OCI-LY1 (cell line): ENCODE results near the gene HPCAL4.

Source experiments
- H2AFZ ChIP-seq: fragments of 200-600 bp; sonication (generic), shearing (Covaris generic); 2 replicates; pipeline ENCODE4 v1.6.0; 2014; ENCODE audit warnings: antibody characterized with exemption, mild to moderate bottlenecking, low read length
- H3F3A ChIP-seq: fragments of 200-600 bp; sonication (generic), shearing (Covaris generic); 2 replicates; pipeline ENCODE4 v1.6.0; 2014; ENCODE audit warnings: mild to moderate bottlenecking, antibody characterized with exemption, low read length, moderate library complexity; ENCODE audit not compliant: insufficient read depth
- H3K27ac ChIP-seq: fragments of 200-600 bp; sonication (generic); 2 replicates; pipeline ENCODE4 v1.5.1; 2014; ENCODE audit warnings: low read length, mixed run types, mild to moderate bottlenecking, low read depth; ENCODE audit not compliant: poor library complexity, severe bottlenecking
- H3K27me3 ChIP-seq: fragments of 200-600 bp; sonication (generic); 2 replicates; pipeline ENCODE4 v1.6.0; 2014; ENCODE audit warnings: antibody characterized with exemption, mild to moderate bottlenecking, low read length, moderate library complexity; ENCODE audit not compliant: insufficient read depth
- H3K36me3 ChIP-seq: fragments of 200-600 bp; sonication (generic); 2 replicates; pipeline ENCODE4 v1.6.1; 2014; ENCODE audit warnings: mild to moderate bottlenecking, antibody characterized with exemption, low read length, moderate library complexity, mixed read lengths; ENCODE audit not compliant: insufficient read depth
- H3K4me1 ChIP-seq: fragments of 200-600 bp; sonication (generic); 2 replicates; pipeline ENCODE4 v1.5.1; 2014; ENCODE audit warnings: mild to moderate bottlenecking, low read length, moderate library complexity; ENCODE audit not compliant: insufficient read depth, severe bottlenecking
- H3K4me2 ChIP-seq: fragments of 200-600 bp; sonication (generic), shearing (Covaris generic); 2 replicates; pipeline ENCODE4 v1.6.1; 2014; ENCODE audit warnings: low read length
- H3K4me3 ChIP-seq: fragments of 200-600 bp; sonication (generic); 2 replicates; pipeline ENCODE4 v1.5.1; 2014; ENCODE audit warnings: low read length, low read depth, mild to moderate bottlenecking, mixed read lengths; ENCODE audit not compliant: poor library complexity, severe bottlenecking
- H3K79me2 ChIP-seq: fragments of 200-600 bp; shearing (Covaris generic); 2 replicates; pipeline ENCODE4 v1.6.1; 2016; ENCODE audit warnings: mixed run types, low read length, mixed read lengths; ENCODE audit not compliant: insufficient read depth
- H3K9ac ChIP-seq: fragments of 200-600 bp; sonication (generic), shearing (Covaris generic); 2 replicates; pipeline ENCODE4 v1.6.1; 2014; ENCODE audit warnings: mild to moderate bottlenecking, low read length, mixed read lengths
- H3K9me2 ChIP-seq: fragments of 200-600 bp; sonication (generic), shearing (Covaris generic); 2 replicates; pipeline ENCODE4 v1.6.1; 2014; ENCODE audit warnings: low read depth, mild to moderate bottlenecking, low read length, mixed read lengths
- H3K9me3 ChIP-seq: fragments of 200-600 bp; shearing (Covaris generic); 2 replicates; pipeline ENCODE4 v1.6.1; 2014; ENCODE audit warnings: low read length, mixed read lengths
- H4K20me1 ChIP-seq: fragments of 200-600 bp; sonication (generic), shearing (Covaris generic); 2 replicates; pipeline ENCODE4 v1.6.0; 2016; ENCODE audit warnings: mild to moderate bottlenecking, low read length; ENCODE audit not compliant: insufficient read depth
- EZH2 ChIP-seq: fragments of 200-600 bp; sonication (generic), shearing (Covaris generic); IDR thresholded peaks from 2 replicates; pipeline ENCODE4 v1.8.0; 2017; ENCODE audit warnings: borderline replicate concordance, mixed run types, mild to moderate bottlenecking, antibody characterized with exemption, low read length, moderate library complexity, mixed read lengths
- TF ChIP-seq, protein P1 (sequence below): fragments of 200-600 bp; sonication (generic), shearing (Covaris generic); IDR thresholded peaks from 2 replicates; pipeline ENCODE4 v1.5.1; 2017; ENCODE audit warnings: mild to moderate bottlenecking, antibody characterized with exemption, low read length, moderate library complexity, mixed read lengths

The HPCAL4 gene

DNA sequence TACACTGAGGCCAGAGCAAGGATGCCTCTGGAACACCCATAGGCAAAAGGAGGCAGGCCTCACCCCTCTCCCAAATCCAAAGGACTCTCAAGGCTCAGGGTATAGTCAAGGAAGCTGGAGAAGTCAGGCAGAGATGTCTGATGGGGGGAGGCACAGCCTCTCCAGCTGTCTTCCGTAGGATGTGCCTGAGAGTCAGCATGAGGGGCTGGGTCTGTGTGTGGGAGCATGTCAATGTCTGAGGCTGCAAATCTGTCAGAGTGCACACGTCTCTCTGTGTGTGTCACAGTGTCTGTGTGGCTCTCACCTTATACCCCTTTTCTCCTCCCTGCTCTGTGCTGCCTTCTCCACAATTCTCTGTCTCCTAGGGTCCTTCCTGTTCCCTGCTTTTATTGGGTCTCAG lies 4.0 kb downstream of the HPCAL4 start:
- Histone ChIP-seq H3K9ac (no peak overlapping the region), H3K9me3 (no peaks in the 10 kb centered on the region), H3K4me3 (no peak overlapping the region), H3K36me3 (no peaks in the 10 kb centered on the region), H3K4me2 (no peak overlapping the region), H3K79me2 (no peaks in the 10 kb centered on the region), H3K27ac (no peak overlapping the region), H4K20me1 (no peaks in the 10 kb centered on the region), H3K27me3 (no peaks in the 10 kb centered on the region), H2AFZ (no peak overlapping the region), H3K4me1 (peaks cover 5% of the 10 kb centered on the region), H3F3A (no peaks in the 10 kb centered on the region), H3K9me2 (no peaks in the 10 kb centered on the region)
- TF ChIP-seq, protein P1, sequence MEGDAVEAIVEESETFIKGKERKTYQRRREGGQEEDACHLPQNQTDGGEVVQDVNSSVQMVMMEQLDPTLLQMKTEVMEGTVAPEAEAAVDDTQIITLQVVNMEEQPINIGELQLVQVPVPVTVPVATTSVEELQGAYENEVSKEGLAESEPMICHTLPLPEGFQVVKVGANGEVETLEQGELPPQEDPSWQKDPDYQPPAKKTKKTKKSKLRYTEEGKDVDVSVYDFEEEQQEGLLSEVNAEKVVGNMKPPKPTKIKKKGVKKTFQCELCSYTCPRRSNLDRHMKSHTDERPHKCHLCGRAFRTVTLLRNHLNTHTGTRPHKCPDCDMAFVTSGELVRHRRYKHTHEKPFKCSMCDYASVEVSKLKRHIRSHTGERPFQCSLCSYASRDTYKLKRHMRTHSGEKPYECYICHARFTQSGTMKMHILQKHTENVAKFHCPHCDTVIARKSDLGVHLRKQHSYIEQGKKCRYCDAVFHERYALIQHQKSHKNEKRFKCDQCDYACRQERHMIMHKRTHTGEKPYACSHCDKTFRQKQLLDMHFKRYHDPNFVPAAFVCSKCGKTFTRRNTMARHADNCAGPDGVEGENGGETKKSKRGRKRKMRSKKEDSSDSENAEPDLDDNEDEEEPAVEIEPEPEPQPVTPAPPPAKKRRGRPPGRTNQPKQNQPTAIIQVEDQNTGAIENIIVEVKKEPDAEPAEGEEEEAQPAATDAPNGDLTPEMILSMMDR, result no peak
- TF ChIP-seq EZH2, result no peak

GRCh38 chr1:39685071-39685470 lies 6.2 kb downstream of the HPCAL4 start:
- no peaks in the 10 kb centered on the region for H3K27me3 ChIP-seq
- H3K9ac ChIP-seq, result no peak overlapping the region

GRCh38 chr1:39684313-39684664 lies 6.9 kb downstream of the HPCAL4 start:
- H3K4me1 ChIP-seq, result no peaks in the 10 kb centered on the region
- no peak overlapping the region for H2AFZ ChIP-seq
- H3K79me2 ChIP-seq, result no peaks in the 10 kb centered on the region
- no peak overlapping the region for H3K4me3 ChIP-seq
- H3K9me3 ChIP-seq, result no peaks in the 10 kb centered on the region
- TF ChIP-seq, protein P1, result no peak
- TF ChIP-seq EZH2, result no peak
- H4K20me1 ChIP-seq, result no peaks in the 10 kb centered on the region
- no peak overlapping the region for H3K9ac ChIP-seq
- H3K27ac ChIP-seq, result no peak overlapping the region
- H3K9me2 ChIP-seq, result no peaks in the 10 kb centered on the region
- no peak overlapping the region for H3K4me2 ChIP-seq
- H3K36me3 ChIP-seq, result no peaks in the 10 kb centered on the region
- H3F3A ChIP-seq, result no peaks in the 10 kb centered on the region
- H3K27me3 ChIP-seq, result no peaks in the 10 kb centered on the region

More at GRCh38 chr1:39685071-39685470, 6.2 kb downstream of the HPCAL4 start:
- H4K20me1 ChIP-seq, result no peaks in the 10 kb centered on the region
- TF ChIP-seq, protein P1, result no peak
- no peak for TF ChIP-seq EZH2
- no peaks in the 10 kb centered on the region for H3K9me2 ChIP-seq
- no peak overlapping the region for H3K4me2 ChIP-seq
- no peaks in the 10 kb centered on the region for H3K79me2 ChIP-seq
- no peaks in the 10 kb centered on the region for H3K36me3 ChIP-seq
- no peak overlapping the region for H3K27ac ChIP-seq
- no peaks in the 10 kb centered on the region for H3K9me3 ChIP-seq
- H3F3A ChIP-seq, result no peaks in the 10 kb centered on the region
- H3K4me3 ChIP-seq, result no peak overlapping the region
- H3K4me1 ChIP-seq, result no peaks in the 10 kb centered on the region
- no peak overlapping the region for H2AFZ ChIP-seq
